Measurements from ENCODE around the gene CACNA1C.

CACNA1C gene

GRCh38 chr12:2302711-2303580 is 250.2 kb downstream of the CACNA1C start:
- no peaks in the 10 kb centered on the region for H3K9me3 ChIP-seq
- DNase-seq: no peak
- TF ChIP-seq CTCF (IDR thresholded peaks at IDR 0.05; ENCODE audit: low read depth, low read length): no peak
- H3K27me3 ChIP-seq: peaks cover 12% of the 10 kb centered on the region
- no peaks in the 10 kb centered on the region for H3K36me3 ChIP-seq
- no peaks in the 10 kb centered on the region for H3K4me1 ChIP-seq
- no peak overlapping the region for H3K4me3 ChIP-seq (ENCODE audit: low read depth, low read length)

GRCh38 chr12:2304223-2304622 is 251.4 kb downstream of the CACNA1C start:
- Histone ChIP-seq H3K4me1 (no peaks in the 10 kb centered on the region), H3K36me3 (no peaks in the 10 kb centered on the region), H3K9me3 (no peaks in the 10 kb centered on the region), H3K27me3 (peaks cover 12% of the 10 kb centered on the region), H3K4me3 (ENCODE audit: low read depth, low read length) (no peak overlapping the region)
- no peak for DNase-seq
- no peak for TF ChIP-seq CTCF (IDR thresholded peaks at IDR 0.05; ENCODE audit: low read depth, low read length)

GRCh38 chr12:2306012-2306411 is 253.2 kb downstream of the CACNA1C start:
- no peaks in the 10 kb centered on the region for H3K36me3 ChIP-seq
- H3K27me3 ChIP-seq: peaks cover 10% of the 10 kb centered on the region

GRCh38 chr12:2306735-2307134 is 253.9 kb downstream of the CACNA1C start:
- no peak for DNase-seq
- no peak overlapping the region for H3K4me3 ChIP-seq (ENCODE audit: low read depth, low read length)
- no peak for TF ChIP-seq CTCF (IDR thresholded peaks at IDR 0.05; ENCODE audit: low read depth, low read length)

More at GRCh38 chr12:2306012-2306411, 253.2 kb downstream of the CACNA1C start:
- Histone ChIP-seq H3K4me3 (ENCODE audit: low read depth, low read length) (no peak overlapping the region), H3K4me1 (no peaks in the 10 kb centered on the region), H3K9me3 (no peaks in the 10 kb centered on the region)
- no peak for TF ChIP-seq CTCF (IDR thresholded peaks at IDR 0.05; ENCODE audit: low read depth, low read length)
- no peak for DNase-seq

GRCh38 chr12:2307550-2307949 is 254.8 kb downstream of the CACNA1C start:
- Histone ChIP-seq H3K27me3 (peaks cover 9% of the 10 kb centered on the region), H3K4me1 (no peaks in the 10 kb centered on the region), H3K36me3 (no peaks in the 10 kb centered on the region), H3K4me3 (ENCODE audit: low read depth, low read length) (no peak overlapping the region), H3K9me3 (no peaks in the 10 kb centered on the region)
- TF ChIP-seq CTCF (IDR thresholded peaks at IDR 0.05; ENCODE audit: low read depth, low read length): no peak
- DNase-seq: no peak

More at GRCh38 chr12:2306735-2307134, 253.9 kb downstream of the CACNA1C start:
- Histone ChIP-seq H3K36me3 (no peaks in the 10 kb centered on the region), H3K27me3 (peaks cover 9% of the 10 kb centered on the region), H3K4me1 (no peaks in the 10 kb centered on the region), H3K9me3 (no peaks in the 10 kb centered on the region)

GRCh38 chr12:2309647-2310046 is 256.9 kb downstream of the CACNA1C start:
- peaks cover 3% of the 10 kb centered on the region for H3K27me3 ChIP-seq
- H3K36me3 ChIP-seq: no peaks in the 10 kb centered on the region
- H3K9me3 ChIP-seq: no peaks in the 10 kb centered on the region; the same call in 1 of the 2 replicates
- TF ChIP-seq CTCF (IDR thresholded peaks at IDR 0.05; ENCODE audit: low read depth, low read length): no peak
- H3K4me3 ChIP-seq (ENCODE audit: low read depth, low read length): no peak overlapping the region
- no peak for DNase-seq
- no peaks in the 10 kb centered on the region for H3K4me1 ChIP-seq
